ENCODE results near the gene STIL.

The STIL gene

GRCh38 chr1:47227341-47228232, 86.4 kb downstream of the STIL start:
- TF ChIP-seq EZH2 (IDR thresholded peaks at IDR 0.05; ENCODE audit: borderline replicate concordance, low read depth, low read length, severe bottlenecking): no peak
- no peaks in the 10 kb centered on the region for H3K9me3 ChIP-seq (ENCODE audit: insufficient read depth, low read length, severe bottlenecking)
- H3K36me3 ChIP-seq (ENCODE audit: insufficient read depth, low read length): no peaks in the 10 kb centered on the region
- H3K79me2 ChIP-seq (ENCODE audit: insufficient read depth, low read length): no peaks in the 10 kb centered on the region
- H2AFZ ChIP-seq (ENCODE audit: low read depth, low read length): no peak overlapping the region
- H3K27ac ChIP-seq (ENCODE audit: low read length): no peak overlapping the region
- no peak overlapping the region for H3K9ac ChIP-seq (ENCODE audit: low read depth, low read length)
- DNase-seq (no peak), ATAC-seq (ENCODE audit: insufficient read depth, low read depth) (no peak)
- H4K20me1 ChIP-seq (ENCODE audit: insufficient read depth, low read length): no peaks in the 10 kb centered on the region
- H3K4me1 ChIP-seq (ENCODE audit: insufficient read depth, low read length): no peaks in the 10 kb centered on the region
- no peak overlapping the region for H3K4me3 ChIP-seq (ENCODE audit: low read depth in 1 of 2, low read length in 2 of 2)
- H3K4me2 ChIP-seq (ENCODE audit: insufficient read depth, low read length): no peak overlapping the region
- H3K27me3 ChIP-seq (ENCODE audit: insufficient read depth, low read length, poor library complexity): peaks cover 16% of the 10 kb centered on the region

GRCh38 chr1:47226839-47227215, 87.1 kb downstream of the STIL start:
- Histone ChIP-seq H3K36me3 (ENCODE audit: insufficient read depth, low read length) (no peaks in the 10 kb centered on the region), H3K9me3 (ENCODE audit: insufficient read depth, low read length, severe bottlenecking) (no peaks in the 10 kb centered on the region), H3K27ac (ENCODE audit: low read length) (no peak overlapping the region), H3K4me3 (ENCODE audit: low read depth in 1 of 2, low read length in 2 of 2) (no peak overlapping the region), H3K9ac (ENCODE audit: low read depth, low read length) (no peak overlapping the region), H3K4me1 (ENCODE audit: insufficient read depth, low read length) (no peaks in the 10 kb centered on the region), H2AFZ (ENCODE audit: low read depth, low read length) (no peak overlapping the region), H3K79me2 (ENCODE audit: insufficient read depth, low read length) (no peaks in the 10 kb centered on the region), H3K27me3 (ENCODE audit: insufficient read depth, low read length, poor library complexity) (peaks cover 16% of the 10 kb centered on the region), H3K4me2 (ENCODE audit: insufficient read depth, low read length) (no peak overlapping the region), H4K20me1 (ENCODE audit: insufficient read depth, low read length) (no peaks in the 10 kb centered on the region)
- ATAC-seq (ENCODE audit: insufficient read depth, low read depth) (no peak), DNase-seq (no peak)
- TF ChIP-seq CTCF (IDR thresholded peaks at IDR 0.05; ENCODE audit: borderline replicate concordance, extremely low read depth, low read length, poor library complexity, severe bottlenecking): no peak
- TF ChIP-seq EZH2 (IDR thresholded peaks at IDR 0.05; ENCODE audit: borderline replicate concordance, low read depth, low read length, severe bottlenecking): no peak

- H2AFZ ChIP-seq (ENCODE audit: low read depth, low read length): no peak overlapping the region
- H3K27me3 ChIP-seq (ENCODE audit: insufficient read depth, low read length, poor library complexity): peaks cover 16% of the 10 kb centered on the region
- no peak overlapping the region for H3K4me3 ChIP-seq (ENCODE audit: low read depth in 1 of 2, low read length in 2 of 2)
- ATAC-seq (ENCODE audit: insufficient read depth, low read depth) (no peak), DNase-seq (no peak)
- no peak overlapping the region for H3K9ac ChIP-seq (ENCODE audit: low read depth, low read length)
- H3K36me3 ChIP-seq (ENCODE audit: insufficient read depth, low read length): no peaks in the 10 kb centered on the region
- H3K27ac ChIP-seq (ENCODE audit: low read length): no peak overlapping the region
- TF ChIP-seq CTCF (IDR thresholded peaks at IDR 0.05; ENCODE audit: borderline replicate concordance, extremely low read depth, low read length, poor library complexity, severe bottlenecking) (no peak), EZH2 (IDR thresholded peaks at IDR 0.05; ENCODE audit: borderline replicate concordance, low read depth, low read length, severe bottlenecking) (no peak)
- no peaks in the 10 kb centered on the region for H3K4me1 ChIP-seq (ENCODE audit: insufficient read depth, low read length)
- no peaks in the 10 kb centered on the region for H4K20me1 ChIP-seq (ENCODE audit: insufficient read depth, low read length)
- no peak overlapping the region for H3K4me2 ChIP-seq (ENCODE audit: insufficient read depth, low read length)
- no peaks in the 10 kb centered on the region for H3K9me3 ChIP-seq (ENCODE audit: insufficient read depth, low read length, severe bottlenecking)
- no peaks in the 10 kb centered on the region for H3K79me2 ChIP-seq (ENCODE audit: insufficient read depth, low read length)
Observed at GRCh38 chr1:47226121-47226838, 87.7 kb downstream of the STIL start.

Data from DND-41 (cell line).